Fibroblast of skin of left quadriceps (primary cell): ENCODE results near the gene EPHX1.

Source experiments
- DNase-seq, 2 experiments: peaks; one replicate each; pipeline ENCODE4 v3.0.0-alpha.2; 2013; ENCODE audit warnings: low read depth in 2 of 2

The EPHX1 gene

GRCh38 chr1:225861834-225862580 lies 52.1 kb downstream of the EPHX1 start:
- DNase-seq, result no peak

- no peak for DNase-seq
Measured at GRCh38 chr1:225862581-225862950, 52.6 kb downstream of the EPHX1 start.

- DNase-seq, result no peak
Measured at GRCh38 chr1:225863167-225863566, 53.2 kb downstream of the EPHX1 start.

- DNase-seq, result no peak
Measured at GRCh38 chr1:225865514-225865913, 55.6 kb downstream of the EPHX1 start.

- DNase-seq, result no peak
Measured at GRCh38 chr1:225866061-225866837, 56.3 kb downstream of the EPHX1 start.

GRCh38 chr1:225866981-225867380 lies 57.1 kb downstream of the EPHX1 start:
- no peak for DNase-seq

- no peak for DNase-seq
Measured at GRCh38 chr1:225868631-225869330, 58.9 kb downstream of the EPHX1 start.

GRCh38 chr1:225870911-225871310 lies 61.0 kb downstream of the EPHX1 start:
- no peak for DNase-seq

GRCh38 chr1:225871359-225872074 lies 61.6 kb downstream of the EPHX1 start:
- DNase-seq, result no peak

- DNase-seq, result no peak
Measured at GRCh38 chr1:225872075-225872430, 62.1 kb downstream of the EPHX1 start.

- DNase-seq, result no peak
Measured at GRCh38 chr1:225873281-225873850, 63.4 kb downstream of the EPHX1 start.

GRCh38 chr1:225874431-225874830 lies 64.5 kb downstream of the EPHX1 start:
- no peak for DNase-seq

- no peak for DNase-seq
Measured at GRCh38 chr1:225875044-225875815, 65.3 kb downstream of the EPHX1 start.

GRCh38 chr1:225876900-225877510 lies 67.1 kb downstream of the EPHX1 start:
- no peak for DNase-seq

GRCh38 chr1:225877580-225877979 lies 67.7 kb downstream of the EPHX1 start:
- no peak for DNase-seq

GRCh38 chr1:225878282-225878681 lies 68.4 kb downstream of the EPHX1 start:
- DNase-seq, result no peak

- DNase-seq, result no peak
Measured at GRCh38 chr1:225879521-225880221, 69.7 kb downstream of the EPHX1 start.

- DNase-seq, result no peak
Measured at GRCh38 chr1:225880222-225880588, 70.3 kb downstream of the EPHX1 start.

GRCh38 chr1:225880636-225881035 lies 70.7 kb downstream of the EPHX1 start:
- DNase-seq, result no peak
